ENCODE data around the gene SPATA2.

DNA sequence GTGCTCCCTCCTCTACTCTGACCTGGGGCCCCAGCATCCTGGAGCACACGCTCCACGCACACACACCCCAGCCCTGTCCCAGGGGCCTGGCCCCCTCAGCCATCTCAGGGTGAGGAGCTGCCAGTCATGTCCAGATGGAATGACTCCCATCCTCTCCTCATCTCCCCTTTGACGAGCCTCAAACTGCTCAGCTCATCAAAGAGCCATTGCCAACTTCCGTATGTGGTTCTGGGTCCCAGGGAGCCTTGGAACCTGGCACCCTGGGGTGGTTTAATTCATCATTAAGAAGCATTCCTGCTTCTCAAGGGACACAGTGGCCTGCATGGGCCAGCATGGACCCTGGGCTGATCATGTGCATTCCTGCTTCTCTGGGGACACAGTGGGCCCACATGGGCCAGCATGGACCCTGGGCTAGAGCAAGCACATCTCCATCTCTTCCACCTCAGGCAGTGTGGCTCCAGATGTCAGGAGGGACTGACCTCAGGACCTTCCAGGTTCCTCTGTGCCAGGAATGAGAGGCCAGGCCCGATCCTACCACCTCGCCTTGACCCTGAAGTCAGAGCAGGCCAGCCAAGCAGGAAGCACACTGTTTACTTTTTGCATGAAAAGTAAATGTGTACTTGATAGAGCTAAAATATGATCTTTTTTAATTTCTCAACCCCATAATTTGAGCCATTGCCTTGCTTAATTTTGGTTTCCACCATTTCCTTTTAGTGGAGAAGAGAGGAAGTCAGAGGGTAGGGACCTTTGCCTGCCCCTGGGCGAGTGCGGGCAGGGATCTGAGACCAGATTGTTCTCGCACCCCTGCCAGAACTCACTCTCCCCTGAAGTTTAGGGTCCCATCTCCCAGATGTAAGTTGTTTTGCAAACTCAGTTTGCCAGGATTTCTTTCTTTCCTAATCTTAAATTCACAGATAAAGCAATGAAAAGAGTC, 26.1 kb downstream of the SPATA2 start:
- TF ChIP-seq, protein P1, sequence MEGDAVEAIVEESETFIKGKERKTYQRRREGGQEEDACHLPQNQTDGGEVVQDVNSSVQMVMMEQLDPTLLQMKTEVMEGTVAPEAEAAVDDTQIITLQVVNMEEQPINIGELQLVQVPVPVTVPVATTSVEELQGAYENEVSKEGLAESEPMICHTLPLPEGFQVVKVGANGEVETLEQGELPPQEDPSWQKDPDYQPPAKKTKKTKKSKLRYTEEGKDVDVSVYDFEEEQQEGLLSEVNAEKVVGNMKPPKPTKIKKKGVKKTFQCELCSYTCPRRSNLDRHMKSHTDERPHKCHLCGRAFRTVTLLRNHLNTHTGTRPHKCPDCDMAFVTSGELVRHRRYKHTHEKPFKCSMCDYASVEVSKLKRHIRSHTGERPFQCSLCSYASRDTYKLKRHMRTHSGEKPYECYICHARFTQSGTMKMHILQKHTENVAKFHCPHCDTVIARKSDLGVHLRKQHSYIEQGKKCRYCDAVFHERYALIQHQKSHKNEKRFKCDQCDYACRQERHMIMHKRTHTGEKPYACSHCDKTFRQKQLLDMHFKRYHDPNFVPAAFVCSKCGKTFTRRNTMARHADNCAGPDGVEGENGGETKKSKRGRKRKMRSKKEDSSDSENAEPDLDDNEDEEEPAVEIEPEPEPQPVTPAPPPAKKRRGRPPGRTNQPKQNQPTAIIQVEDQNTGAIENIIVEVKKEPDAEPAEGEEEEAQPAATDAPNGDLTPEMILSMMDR (conservative IDR thresholded peaks at IDR 0.05) = no peak
- TF ChIP-seq ZFX (IDR thresholded peaks at IDR 0.05) = no peak

All from C4-2B (cell line).